MV-4-11 (cell line): ENCODE measurements around the gene EME1.

Experiments
- DNase-seq: peaks from one replicate; lab custom pipeline; 2025; lab: John Stamatoyannopoulos, UW

The EME1 gene

DNA sequence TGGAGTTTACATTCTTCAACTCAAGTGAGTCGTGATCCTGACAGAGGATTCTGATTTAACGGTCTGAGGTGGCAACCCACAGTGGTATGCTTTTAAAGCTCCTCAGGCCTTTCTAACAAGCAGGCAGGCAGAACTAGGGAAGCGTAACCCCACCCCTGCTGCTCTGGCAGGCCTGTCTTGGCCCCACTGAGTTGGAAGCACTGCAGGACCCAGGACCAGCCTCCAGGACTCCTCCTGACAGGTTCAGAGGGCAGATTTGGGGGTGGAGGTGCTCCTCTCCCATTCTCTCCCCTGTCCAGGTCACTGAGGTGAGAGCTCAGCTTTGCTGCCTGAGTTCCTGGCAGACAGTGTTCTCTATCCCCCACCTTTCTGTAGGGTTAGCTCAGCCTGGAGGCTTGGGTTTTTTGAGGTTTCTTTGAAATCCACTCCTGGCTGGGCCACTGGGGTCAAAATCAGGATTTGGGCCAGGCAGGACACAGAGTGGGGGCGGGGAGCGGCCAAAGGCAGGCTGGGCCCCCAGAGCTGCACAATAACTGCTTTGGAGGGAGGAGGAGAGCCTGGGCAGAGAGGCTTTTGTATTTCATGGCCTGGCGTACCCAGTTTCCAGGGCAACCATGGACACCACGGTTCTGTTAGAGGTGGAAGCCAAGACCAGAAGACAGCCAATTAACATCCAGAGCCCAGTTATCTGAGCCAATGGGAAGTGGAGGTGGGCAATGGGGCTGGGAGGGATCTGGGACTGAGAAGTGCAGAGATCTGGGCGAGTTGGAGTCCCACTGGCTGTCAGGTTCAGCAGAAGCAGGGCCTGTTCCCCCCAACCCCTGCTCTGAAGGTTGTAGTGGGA is 9.6 kb upstream of the EME1 start:
- DNase-seq, result no peak

GRCh38 chr17:50364061-50364458 is 9.0 kb upstream of the EME1 start:
- DNase-seq, result no peak

- DNase-seq, result no peak
These were observed 8.3 kb upstream of the EME1 start for GRCh38 chr17:50364715-50365114.

GRCh38 chr17:50365165-50365564 is 7.9 kb upstream of the EME1 start:
- DNase-seq, result no peak

DNA sequence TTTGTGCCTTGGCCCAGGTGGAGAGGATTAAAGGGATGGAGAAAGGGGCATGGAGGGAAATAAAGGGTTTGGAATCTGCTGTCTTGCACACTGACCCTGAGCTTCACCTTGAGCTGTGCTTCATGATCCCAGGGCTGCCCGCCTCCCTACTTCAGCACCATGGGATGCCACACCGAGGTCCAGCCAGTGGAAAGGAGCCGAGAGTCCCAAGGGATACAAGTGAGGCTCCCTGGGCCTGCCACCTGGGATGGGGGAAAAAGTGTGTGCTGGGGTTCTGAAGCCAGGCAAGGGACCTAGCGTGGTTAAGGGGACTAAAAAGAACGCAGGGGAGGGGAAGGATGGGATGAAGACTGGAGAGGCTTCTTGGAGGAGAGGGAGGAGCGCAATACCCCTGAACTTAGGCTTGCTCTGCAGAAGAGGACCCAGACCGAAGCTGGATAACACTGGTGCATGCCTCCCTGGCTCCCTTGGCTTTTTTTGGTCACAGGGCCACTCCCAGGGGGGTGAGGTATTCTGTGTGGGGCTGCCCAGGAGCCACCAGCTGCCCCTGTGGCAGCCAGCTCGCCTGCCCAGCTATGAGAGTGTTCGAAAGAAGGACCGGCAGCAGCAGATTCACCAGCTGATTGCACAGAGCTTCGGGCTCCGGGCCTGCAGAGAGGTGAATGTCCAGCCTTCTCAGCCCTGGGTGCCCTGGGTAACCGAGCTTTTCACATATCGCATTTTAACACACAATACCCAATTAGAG is 7.2 kb upstream of the EME1 start:
- no peak for DNase-seq

DNA sequence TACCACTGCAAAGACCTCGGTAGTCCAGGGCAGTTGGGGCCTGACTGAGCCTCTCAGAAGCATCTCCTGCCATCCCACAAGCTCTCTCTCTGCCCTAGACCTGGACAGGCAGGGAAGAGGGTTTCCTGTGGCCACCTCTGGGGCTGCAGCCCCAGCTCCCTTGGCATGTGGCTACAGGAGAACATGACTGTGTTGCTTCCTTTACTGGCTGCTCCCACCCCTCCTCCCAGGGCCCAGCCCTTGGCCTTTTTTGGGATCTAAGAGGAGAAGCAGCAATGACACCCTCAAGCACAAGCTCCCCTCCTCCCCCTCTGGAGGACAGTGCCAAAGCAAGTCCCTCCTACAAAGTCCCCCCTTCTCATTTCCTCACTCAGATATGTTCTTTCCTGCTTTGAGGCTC is 5.6 kb upstream of the EME1 start:
- no peak for DNase-seq

DNA sequence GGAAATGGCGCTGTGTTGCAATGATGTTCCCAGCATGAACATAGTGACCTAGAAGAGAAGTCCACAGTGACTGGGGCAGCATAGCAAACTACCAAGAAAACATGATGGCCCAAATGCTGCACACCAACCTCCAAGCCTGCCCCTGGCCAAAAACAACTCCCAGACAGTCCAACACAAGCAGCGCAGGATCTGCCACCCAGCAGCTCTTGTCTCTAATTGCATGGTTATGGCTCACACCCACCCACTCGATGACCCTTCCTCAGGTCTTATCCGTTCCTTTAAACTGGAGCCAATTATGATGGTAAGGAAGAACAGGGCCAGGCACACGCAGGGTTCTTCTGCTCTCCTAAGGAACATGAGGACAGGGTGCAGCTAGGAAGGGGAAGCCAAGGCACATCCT is 3.0 kb upstream of the EME1 start:
- no peak for DNase-seq

DNA sequence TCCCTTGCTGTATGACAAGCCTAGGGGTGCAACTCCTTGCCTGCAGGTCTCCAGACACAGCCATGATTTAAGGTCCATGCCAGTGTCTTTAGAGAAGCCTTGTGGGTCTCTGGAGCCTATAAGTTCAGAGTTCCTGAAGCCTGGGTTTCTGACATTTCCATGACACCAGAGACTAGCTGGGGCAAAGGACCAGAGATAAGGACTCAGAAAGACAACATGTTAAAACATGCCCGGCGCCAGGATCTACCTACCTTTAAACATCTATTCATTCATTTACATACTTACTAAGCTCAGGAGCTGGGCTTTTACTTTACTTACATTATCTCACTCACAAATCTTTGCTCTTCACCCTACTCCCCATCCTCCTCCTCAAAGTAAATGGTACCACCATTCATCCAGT is 1.5 kb upstream of the EME1 start:
- no peak for DNase-seq

- DNase-seq, result no peak
These were observed 739 bp upstream of the EME1 start for GRCh38 chr17:50372222-50372757.

DNA sequence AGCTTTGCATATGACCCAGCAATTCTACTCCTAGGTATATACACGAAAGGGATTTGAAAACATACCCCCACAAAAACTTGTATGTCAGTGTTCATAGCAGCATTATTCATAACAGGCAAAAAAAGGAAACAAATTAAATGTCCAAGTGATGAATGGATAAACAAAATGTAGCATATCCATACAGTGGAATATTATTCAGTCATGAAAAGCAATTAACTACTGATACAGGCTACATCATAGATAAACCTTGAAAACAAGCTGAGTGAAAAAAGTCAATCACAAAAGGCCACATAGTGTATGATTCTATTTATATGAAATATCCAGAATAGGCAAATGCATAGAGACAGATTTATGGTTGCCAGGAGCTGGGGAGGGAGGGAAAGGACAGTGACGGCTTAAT is 676 bp downstream of the EME1 start:
- no peak for DNase-seq

DNA sequence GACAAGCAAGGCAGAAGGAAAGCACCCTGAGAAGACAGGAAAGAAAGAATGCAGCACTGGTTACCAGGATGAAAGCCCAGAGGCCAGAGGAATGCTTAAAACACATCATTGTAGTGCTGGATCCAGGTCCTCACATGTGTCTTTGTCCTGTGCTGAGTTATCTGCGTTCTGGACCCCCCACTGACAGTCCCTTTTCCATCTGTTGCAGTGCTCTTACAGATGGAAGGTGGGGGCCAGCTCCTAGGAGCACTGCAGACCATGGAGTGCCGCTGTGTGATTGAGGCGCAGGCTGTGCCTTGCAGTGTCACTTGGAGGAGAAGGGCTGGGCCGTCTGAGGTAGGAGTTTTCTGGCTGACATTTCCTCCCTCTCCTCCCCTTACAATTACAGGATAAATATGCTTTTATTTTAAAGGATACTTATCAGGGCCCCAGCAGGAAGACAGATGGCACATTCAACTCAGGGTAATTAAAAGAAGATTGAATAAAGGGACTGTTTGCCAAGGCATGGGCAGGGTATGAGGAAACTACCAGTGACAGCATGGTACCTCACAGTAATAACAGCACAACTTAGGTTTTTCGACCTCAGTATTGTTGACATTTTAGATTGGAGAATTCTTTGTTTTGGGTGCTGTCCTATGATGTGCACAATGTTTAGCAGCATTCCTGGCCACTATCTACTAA is 3.0 kb downstream of the EME1 start:
- DNase-seq, result no peak

DNA sequence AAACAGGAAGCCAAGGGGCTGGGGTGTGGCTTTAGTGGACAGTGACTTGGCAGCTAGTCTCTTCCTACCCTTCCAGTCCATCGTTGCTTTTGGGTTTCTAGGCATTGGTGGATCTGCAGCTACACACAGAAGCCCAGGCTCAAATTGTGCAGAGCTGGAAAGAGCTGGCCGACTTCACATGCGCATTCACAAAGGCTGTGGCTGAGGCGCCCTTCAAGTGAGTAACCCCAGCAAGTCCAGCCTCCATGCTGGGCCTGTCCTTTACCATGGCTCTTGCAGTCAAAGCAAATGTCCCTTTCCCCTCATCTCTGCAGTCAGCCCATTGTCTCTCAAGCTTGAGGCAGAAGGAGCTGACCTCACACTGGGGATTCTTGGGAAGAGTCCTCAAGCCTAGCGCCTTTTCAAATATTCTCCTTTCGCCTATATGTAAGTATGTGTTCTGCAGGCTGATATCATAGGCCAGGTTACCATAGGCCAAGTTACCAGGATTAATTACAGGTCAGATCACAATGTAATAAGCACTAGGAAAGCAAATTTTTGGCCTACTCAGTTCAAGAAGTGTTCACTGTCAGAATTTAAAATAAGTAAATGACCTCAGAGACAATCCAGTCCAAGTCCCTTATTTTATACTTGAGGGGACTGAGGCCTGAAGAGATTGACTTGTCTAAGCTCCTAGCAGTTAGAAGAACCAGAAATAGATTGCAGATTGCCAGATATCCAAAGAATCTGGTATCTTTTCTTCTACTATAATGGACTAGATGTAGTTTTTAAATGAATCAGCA is 6.5 kb downstream of the EME1 start:
- no peak for DNase-seq

DNA sequence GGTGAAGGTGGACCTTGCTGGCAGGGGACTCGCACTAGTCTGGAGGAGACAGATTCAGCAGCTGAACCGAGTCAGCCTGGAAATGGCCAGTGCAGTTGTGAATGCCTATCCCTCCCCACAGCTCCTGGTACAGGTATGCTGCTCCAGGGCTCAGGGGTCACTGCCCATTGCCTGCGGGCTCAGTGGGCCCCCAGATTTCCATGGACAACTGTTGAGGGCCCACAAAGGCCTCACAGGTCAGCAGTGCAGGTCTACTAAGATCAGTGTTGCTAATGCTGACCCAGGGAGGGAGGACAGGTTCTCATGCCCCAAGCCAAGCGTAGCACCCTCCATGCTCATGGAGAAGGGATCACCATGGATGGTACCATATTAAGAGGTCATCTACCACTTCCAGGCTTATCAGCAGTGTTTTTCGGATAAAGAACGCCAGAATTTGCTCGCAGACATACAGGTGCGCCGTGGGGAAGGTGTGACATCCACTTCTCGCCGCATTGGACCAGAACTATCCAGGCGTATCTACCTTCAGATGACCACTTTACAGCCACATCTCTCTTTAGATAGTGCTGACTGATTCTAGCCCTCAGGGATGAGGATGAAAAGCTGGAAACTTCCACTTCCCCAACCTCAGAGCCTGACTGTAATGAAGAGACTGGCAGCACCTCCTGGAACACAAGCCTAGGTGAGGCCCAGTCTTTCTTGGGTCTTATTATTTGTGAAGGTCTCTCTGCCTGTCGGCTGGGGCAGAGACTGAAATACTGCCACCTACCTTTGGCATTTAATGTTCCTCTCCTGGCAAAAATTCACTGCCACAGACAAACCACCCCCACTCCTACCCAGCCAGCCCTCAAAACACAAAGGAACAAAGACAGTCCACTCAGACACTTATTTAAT is 7.6 kb downstream of the EME1 start:
- DNase-seq, result peak; percentile 3

- no peak for DNase-seq
These were observed 8.3 kb downstream of the EME1 start for GRCh38 chr17:50381260-50381815.

GRCh38 chr17:50381920-50382319 is 8.9 kb downstream of the EME1 start:
- DNase-seq, result no peak

GRCh38 chr17:50382931-50383330 is 9.9 kb downstream of the EME1 start:
- DNase-seq, result no peak

DNA sequence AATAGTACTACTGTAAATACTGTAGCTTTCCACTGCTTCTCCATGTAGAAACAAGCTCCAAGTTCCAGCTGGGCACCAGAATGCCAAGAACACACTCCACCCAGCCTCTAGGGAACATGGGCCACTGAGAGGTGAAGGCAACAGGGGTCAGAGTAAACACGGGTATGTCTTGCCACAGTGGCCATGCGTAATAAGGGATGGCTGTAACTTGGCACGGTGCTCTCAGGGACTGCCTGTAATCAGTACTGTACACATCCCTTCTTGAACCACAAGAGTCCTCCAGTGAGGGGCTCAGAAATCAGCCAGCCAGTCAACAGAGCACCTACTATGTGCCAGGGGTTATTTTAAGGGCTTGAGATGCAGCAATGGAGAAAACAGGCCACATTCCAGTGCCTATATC is 13.5 kb downstream of the EME1 start:
- no peak for DNase-seq

DNA sequence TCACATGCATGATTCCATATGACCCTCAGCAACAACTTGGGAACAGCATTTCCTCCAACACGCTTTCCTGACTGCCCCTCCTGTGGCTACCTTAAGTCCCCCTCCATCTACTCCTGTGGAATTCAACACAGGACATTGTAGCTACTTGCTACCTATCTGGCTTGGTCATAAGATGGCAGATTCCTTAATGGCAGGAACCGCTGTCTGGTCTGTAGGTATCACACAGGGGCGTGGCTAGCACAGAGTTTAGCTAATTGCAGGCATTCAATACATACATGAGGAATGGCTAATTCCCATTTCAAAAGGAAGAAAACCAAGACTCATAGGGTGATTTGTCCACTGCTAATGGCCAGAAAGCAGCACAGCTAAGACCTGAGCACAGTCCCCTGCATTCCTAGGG is 15.7 kb downstream of the EME1 start:
- no peak for DNase-seq

DNA sequence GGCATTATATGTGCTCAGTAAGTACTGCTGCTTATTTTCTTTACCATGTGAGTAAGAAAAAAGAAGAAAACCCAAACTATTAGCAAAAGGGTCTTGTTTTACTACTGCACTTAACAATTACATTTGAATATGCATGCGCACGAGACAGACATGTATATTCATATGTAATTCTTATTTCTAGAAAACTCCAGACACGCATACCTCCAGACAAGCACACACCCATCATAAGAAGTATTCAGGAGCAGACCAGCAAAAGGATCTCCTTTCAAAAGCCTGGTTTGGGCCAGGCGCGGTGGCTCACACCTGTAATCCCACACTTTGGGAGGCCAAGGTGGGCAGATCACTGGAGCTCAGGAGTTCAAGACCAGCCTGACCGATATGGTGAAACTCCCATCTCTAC is 16.5 kb downstream of the EME1 start:
- no peak for DNase-seq

DNA sequence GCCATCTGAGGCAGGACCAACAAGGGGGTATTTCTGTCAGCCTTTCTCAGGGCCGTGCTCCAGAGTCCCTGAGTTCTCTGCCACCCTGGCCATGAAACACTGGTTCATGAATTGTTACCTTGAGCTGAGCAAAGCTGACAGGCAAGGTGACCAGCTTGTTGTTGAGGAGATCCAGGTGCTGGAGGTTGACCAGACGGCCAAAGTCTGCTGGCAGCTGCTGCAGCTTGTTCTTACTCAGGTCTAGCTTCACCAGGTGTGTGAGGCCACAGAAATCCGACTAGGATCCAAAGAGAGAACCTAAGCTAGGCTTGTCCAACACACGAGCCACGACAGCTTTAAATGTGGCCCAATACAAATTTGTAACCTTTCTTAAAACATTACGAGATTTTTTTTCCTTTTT is 19.6 kb downstream of the EME1 start:
- DNase-seq, result no peak

DNA sequence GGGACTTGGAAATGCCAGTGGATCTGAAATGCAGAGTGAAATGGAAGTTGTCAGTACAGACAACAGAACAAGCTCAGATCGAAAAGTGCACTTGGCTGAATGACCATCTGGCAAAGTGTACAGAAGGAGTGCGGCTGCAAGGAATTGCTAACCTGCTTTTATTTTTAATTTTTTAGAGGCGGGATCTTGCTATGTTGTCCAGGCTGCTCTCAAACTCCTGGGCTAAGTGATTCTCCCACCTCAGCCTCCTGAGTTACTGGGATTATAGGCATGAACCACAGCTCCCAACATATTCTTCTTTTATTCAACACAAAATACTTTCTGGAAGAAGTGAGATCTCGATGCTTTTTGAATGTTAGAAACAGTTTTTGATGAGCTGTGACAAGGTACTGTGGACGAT is 20.7 kb downstream of the EME1 start:
- DNase-seq, result no peak
